Measurements from ENCODE around the gene IRS2.

The IRS2 gene

DNA sequence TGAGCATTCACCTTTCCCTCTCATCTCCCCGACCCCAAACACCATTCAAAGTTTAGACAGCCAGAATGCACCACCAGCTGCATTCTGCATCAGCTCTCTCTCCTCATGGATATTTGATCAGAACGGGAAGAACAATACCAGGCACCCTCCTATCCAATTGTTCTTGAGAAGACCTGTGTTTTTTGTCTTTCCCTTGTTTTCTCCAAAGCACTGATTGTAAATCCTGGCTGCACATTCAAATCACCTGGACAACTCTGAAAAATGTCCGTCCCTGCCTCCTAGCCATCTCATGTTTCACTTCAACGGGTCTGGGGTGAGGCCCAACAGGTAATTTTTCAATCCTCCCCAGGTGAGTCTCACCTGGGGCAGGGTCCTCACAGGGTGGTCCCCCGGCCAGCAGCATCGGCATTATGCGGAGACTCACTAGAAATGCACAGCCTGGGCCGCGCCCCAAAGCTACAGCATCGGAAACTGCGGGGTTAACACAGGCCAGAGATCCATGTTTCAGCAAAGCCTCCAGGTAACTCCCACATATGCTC, 5.5 kb downstream of the IRS2 start:
- DNase-seq (ENCODE audit: low read depth in 3 of 3) = no peak

GRCh38 chr13:109779876-109780510, 6.4 kb downstream of the IRS2 start:
- no peak for DNase-seq (ENCODE audit: low read depth in 3 of 3)

- DNase-seq (ENCODE audit: low read depth in 3 of 3) = peak in 1 of 3 experiments; percentile 33
These were observed 7.3 kb downstream of the IRS2 start for GRCh38 chr13:109779074-109779473.

DNA sequence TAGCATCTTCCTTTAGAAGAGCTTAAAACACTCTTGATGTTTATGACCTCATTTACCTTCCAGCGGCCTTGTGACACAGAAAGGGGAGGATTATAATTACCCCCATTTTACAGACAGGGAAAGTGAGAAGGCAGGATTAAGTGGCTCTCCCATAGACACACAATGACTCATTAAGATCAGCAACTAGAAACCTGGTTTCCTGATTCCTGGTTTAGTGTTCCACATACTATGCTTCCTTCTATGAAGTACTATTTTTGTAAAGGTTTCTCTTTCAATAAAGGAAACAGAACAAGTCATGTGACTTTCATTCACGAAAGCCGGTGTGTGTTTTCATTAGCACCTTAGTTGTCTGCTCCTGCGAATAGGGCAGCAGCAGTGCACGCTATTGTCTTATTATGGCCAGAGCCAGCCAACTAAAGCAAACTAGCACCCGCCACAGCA, 8.3 kb downstream of the IRS2 start:
- no peak for DNase-seq (ENCODE audit: low read depth in 3 of 3)

DNA sequence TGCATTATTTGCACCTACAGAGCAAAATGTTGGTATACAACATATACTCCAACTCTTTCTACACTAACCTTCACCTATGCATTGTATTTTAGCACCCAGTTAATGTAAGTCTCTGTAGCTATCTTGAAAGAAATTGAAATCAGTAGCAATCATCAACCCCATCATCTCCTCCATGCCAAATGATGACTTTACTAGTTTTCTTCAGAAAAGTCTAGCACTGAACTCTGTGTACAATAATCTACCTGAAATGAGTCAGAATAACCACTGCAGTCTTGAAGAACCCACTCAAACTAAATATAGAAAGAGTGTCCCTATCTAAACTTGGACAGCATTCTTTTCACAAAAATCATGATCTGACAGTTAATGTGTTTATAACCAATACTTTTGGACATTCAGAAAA, 9.8 kb downstream of the IRS2 start:
- DNase-seq (ENCODE audit: low read depth in 3 of 3) = no peak

DNA sequence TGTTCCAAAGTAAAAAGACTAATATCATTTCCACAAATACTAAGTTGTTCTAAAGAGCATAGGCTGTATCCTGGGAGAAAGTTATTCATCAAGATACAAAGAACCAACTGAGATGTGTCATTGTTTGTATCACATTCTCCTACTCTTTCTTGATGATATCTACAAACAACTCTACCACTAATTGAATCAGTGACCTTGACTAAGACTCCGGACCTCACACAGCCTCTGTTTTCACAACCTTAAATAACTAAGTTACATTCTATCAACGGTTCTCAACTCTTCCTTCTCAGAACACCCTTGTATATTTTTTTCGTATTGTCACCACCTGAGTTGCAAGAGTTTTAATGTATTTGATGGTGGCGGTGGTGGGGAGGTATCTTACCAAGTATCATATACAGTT, 12.6 kb downstream of the IRS2 start:
- no peak for DNase-seq (ENCODE audit: low read depth in 3 of 3)

- peak in 1 of 3 experiments; percentile 35 for DNase-seq (ENCODE audit: low read depth in 3 of 3)
These were observed 13.1 kb downstream of the IRS2 start for GRCh38 chr13:109773276-109773675.

- no peak for DNase-seq (ENCODE audit: low read depth in 3 of 3)
These were observed 14.5 kb downstream of the IRS2 start for GRCh38 chr13:109771926-109772325.

GRCh38 chr13:109770436-109770835, 15.9 kb downstream of the IRS2 start:
- no peak for DNase-seq (ENCODE audit: low read depth in 3 of 3)

- no peak for DNase-seq (ENCODE audit: low read depth in 3 of 3)
These were observed 16.5 kb downstream of the IRS2 start for GRCh38 chr13:109769921-109770320.

- DNase-seq (ENCODE audit: low read depth in 3 of 3) = no peak
These were observed 17.1 kb downstream of the IRS2 start for GRCh38 chr13:109769275-109769674.

GRCh38 chr13:109768616-109769015, 17.8 kb downstream of the IRS2 start:
- DNase-seq (ENCODE audit: low read depth in 3 of 3) = no peak

GRCh38 chr13:109768176-109768575, 18.2 kb downstream of the IRS2 start:
- no peak for DNase-seq (ENCODE audit: low read depth in 3 of 3)

GRCh38 chr13:109767023-109767422, 19.4 kb downstream of the IRS2 start:
- no peak for DNase-seq (ENCODE audit: low read depth in 3 of 3)

- no peak for DNase-seq (ENCODE audit: low read depth in 3 of 3)
These were observed 21.7 kb downstream of the IRS2 start for GRCh38 chr13:109764470-109765291.

GRCh38 chr13:109764045-109764444, 22.3 kb downstream of the IRS2 start:
- DNase-seq (ENCODE audit: low read depth in 3 of 3) = no peak

GRCh38 chr13:109762791-109763190, 23.6 kb downstream of the IRS2 start:
- DNase-seq (ENCODE audit: low read depth in 3 of 3) = no peak

- no peak for DNase-seq (ENCODE audit: low read depth in 3 of 3)
These were observed 24.7 kb downstream of the IRS2 start for GRCh38 chr13:109761695-109762094.

DNA sequence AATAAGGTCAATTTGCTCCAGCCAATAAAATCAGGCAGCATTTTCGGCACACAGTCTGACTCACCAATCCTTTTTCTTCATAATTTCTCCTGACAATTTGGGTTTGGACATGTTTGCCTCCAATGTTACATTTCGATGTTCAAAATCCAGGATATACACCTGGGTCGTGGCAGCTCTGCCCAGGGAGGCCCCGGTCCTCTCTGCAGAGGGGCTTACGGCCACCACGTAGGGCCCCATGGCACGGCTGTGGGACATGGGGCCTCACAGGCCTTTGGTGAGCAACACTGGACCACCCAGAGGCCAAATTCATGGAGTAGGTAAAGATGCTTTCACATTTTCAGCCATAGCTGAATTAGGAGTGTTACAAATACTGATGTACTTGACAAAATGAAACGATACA, 25.4 kb downstream of the IRS2 start:
- DNase-seq (ENCODE audit: low read depth in 3 of 3) = no peak

- DNase-seq (ENCODE audit: low read depth in 3 of 3) = no peak
These were observed 26.0 kb downstream of the IRS2 start for GRCh38 chr13:109760402-109760801.

DNA sequence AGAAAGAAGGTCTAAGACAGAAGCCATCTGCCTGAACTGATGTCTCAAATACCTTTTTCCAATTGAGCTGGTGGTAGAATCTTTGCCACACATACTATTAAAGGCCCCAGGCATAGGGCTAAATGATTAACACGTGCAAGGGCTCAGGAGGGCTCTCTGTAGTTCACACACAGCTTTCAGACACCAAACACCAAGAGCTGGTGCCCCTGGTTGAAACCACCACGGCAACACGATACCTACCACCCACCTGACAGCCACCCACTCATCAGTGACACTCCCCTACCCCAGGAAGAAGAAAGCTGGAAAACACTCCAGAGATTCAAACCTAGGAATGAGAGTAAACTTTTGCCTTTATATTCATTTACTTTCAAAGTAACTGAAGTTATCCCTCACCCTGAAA, 26.8 kb downstream of the IRS2 start:
- DNase-seq (ENCODE audit: low read depth in 3 of 3) = no peak

- DNase-seq (ENCODE audit: low read depth in 3 of 3) = no peak
These were observed 27.4 kb downstream of the IRS2 start for GRCh38 chr13:109758937-109759480.

DNA sequence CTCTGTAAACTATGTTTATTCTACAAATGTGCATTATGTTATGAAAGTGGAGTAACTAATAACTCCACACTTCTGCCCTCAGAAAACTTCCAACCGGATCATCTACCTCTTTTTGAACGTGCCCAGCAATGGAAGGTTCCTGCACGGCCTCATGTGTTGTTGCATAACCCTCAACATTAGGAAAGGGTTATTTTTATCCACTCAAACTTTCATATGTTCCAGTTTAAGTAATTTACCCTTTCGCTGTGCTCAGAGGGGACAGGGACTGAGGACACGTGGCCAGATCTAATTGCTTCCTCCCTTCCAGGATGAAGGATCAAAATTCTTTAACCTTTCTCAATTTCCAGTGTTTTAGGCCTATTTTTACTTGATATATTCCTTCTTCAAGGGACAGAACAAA, 29.6 kb downstream of the IRS2 start:
- DNase-seq (ENCODE audit: low read depth in 3 of 3) = no peak
